DOHH2 (cell line): Measurements from ENCODE around the gene RGS9BP.

Experiments
- H3F3A ChIP-seq: fragments of 200-600 bp; sonication (generic), shearing (Covaris generic); 2 replicates; pipeline ENCODE4 v1.6.0; 2016; ENCODE audit warnings: antibody characterized with exemption, mild to moderate bottlenecking; ENCODE audit not compliant: control insufficient read depth, insufficient read depth
- H3K27ac ChIP-seq: fragments of 200-600 bp; sonication (generic); 2 replicates; pipeline ENCODE4 v1.5.1; 2014; ENCODE audit warnings: low read depth, mild to moderate bottlenecking, low read length, moderate library complexity
- H3K27me3 ChIP-seq: fragments of 200-600 bp; sonication (generic); 2 replicates; pipeline ENCODE4 v1.6.1; 2014; ENCODE audit warnings: mild to moderate bottlenecking, low read length, mixed read lengths; ENCODE audit not compliant: control insufficient read depth
- H3K36me3 ChIP-seq: fragments of 200-600 bp; sonication (generic); 2 replicates; pipeline ENCODE4 v1.6.1; 2014; ENCODE audit warnings: mild to moderate bottlenecking, low read length, moderate library complexity, mixed read lengths; ENCODE audit not compliant: control insufficient read depth
- H3K4me1 ChIP-seq: fragments of 200-600 bp; sonication (generic); 2 replicates; pipeline ENCODE4 v1.6.1; 2014; ENCODE audit warnings: mild to moderate bottlenecking, low read length, mixed read lengths; ENCODE audit not compliant: control insufficient read depth
- H3K4me2 ChIP-seq: fragments of 200-600 bp; sonication (generic); 2 replicates; pipeline ENCODE4 v1.6.0; 2014; ENCODE audit warnings: mild to moderate bottlenecking, low read length, moderate library complexity
- H3K4me3 ChIP-seq: fragments of 200-600 bp; sonication (generic); 2 replicates; pipeline ENCODE4 v1.5.1; 2014; ENCODE audit warnings: mild to moderate bottlenecking, low read length, mixed read lengths
- H3K79me2 ChIP-seq: fragments of 200-600 bp; sonication (generic); 2 replicates; pipeline ENCODE4 v1.6.1; 2014; ENCODE audit warnings: mild to moderate bottlenecking, low read length, mixed read lengths; ENCODE audit not compliant: control insufficient read depth
- H3K9me2 ChIP-seq: fragments of 200-600 bp; sonication (generic); replicated peaks from 2 replicates; pipeline ENCODE4 v1.6.1; 2014; ENCODE audit warnings: mild to moderate bottlenecking, low read length, mixed read lengths; ENCODE audit not compliant: control insufficient read depth
- H3K9me3 ChIP-seq: fragments of 200-600 bp; sonication (generic); 2 replicates; pipeline ENCODE4 v1.6.1; 2014; ENCODE audit warnings: antibody characterized with exemption, low read length, mixed read lengths; ENCODE audit not compliant: control insufficient read depth, insufficient read depth
- H4K20me1 ChIP-seq: fragments of 200-600 bp; sonication (generic); 2 replicates; pipeline ENCODE4 v1.6.0; 2014; ENCODE audit warnings: low read depth, mild to moderate bottlenecking, antibody characterized with exemption, low read length, moderate library complexity; ENCODE audit not compliant: control insufficient read depth, insufficient read depth
- EZH2phosphoT487 ChIP-seq: fragments of 200-600 bp; sonication (generic); IDR thresholded peaks from 2 replicates; pipeline ENCODE4 v1.6.1; 2017; ENCODE audit warnings: borderline replicate concordance, mild to moderate bottlenecking, antibody characterized with exemption, low read length, moderate library complexity, mixed read lengths
- TF ChIP-seq, protein P1 (sequence below): fragments of 200-600 bp; sonication (generic); IDR thresholded peaks from one replicate; pipeline ENCODE4 v1.5.1; 2014; ENCODE audit warnings: antibody characterized with exemption, mild to moderate bottlenecking, low read depth, low read length; ENCODE audit not compliant: poor library complexity, severe bottlenecking

The RGS9BP gene

DNA sequence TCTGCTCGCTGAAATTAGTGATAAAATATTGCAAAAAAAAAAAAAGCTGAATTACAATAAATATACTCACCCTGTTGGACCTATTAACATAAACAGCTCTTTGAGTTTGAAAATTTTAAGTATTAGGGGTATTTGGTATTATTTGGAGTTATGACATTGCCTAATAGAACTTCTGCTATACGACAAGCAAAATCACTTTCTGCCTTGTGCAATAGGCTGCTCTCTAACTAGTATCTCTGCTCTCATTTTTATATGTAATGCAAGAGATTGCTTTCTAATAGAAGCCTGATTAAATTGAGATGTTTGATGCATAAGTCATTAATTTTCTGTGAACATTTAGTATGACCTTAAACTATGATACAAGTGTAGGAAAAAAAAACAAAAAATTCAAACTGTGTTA lies 5.3 kb downstream of the RGS9BP start:
- TF ChIP-seq, protein P1, sequence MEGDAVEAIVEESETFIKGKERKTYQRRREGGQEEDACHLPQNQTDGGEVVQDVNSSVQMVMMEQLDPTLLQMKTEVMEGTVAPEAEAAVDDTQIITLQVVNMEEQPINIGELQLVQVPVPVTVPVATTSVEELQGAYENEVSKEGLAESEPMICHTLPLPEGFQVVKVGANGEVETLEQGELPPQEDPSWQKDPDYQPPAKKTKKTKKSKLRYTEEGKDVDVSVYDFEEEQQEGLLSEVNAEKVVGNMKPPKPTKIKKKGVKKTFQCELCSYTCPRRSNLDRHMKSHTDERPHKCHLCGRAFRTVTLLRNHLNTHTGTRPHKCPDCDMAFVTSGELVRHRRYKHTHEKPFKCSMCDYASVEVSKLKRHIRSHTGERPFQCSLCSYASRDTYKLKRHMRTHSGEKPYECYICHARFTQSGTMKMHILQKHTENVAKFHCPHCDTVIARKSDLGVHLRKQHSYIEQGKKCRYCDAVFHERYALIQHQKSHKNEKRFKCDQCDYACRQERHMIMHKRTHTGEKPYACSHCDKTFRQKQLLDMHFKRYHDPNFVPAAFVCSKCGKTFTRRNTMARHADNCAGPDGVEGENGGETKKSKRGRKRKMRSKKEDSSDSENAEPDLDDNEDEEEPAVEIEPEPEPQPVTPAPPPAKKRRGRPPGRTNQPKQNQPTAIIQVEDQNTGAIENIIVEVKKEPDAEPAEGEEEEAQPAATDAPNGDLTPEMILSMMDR, result no peak
- TF ChIP-seq EZH2phosphoT487, result no peak
- H3K79me2 ChIP-seq, result no peaks in the 10 kb centered on the region
- no peaks in the 10 kb centered on the region for H4K20me1 ChIP-seq
- H3K4me2 ChIP-seq, result no peak overlapping the region
- no peaks in the 10 kb centered on the region for H3K9me3 ChIP-seq
- no peaks in the 10 kb centered on the region for H3K9me2 ChIP-seq
- H3K4me1 ChIP-seq, result peaks cover under 1% of the 10 kb centered on the region; the same call in 1 of the 2 replicates
- no peaks in the 10 kb centered on the region for H3K27me3 ChIP-seq
- no peak overlapping the region for H3K4me3 ChIP-seq
- no peaks in the 10 kb centered on the region for H3K36me3 ChIP-seq
- no peaks in the 10 kb centered on the region for H3F3A ChIP-seq
- no peak overlapping the region for H3K27ac ChIP-seq

DNA sequence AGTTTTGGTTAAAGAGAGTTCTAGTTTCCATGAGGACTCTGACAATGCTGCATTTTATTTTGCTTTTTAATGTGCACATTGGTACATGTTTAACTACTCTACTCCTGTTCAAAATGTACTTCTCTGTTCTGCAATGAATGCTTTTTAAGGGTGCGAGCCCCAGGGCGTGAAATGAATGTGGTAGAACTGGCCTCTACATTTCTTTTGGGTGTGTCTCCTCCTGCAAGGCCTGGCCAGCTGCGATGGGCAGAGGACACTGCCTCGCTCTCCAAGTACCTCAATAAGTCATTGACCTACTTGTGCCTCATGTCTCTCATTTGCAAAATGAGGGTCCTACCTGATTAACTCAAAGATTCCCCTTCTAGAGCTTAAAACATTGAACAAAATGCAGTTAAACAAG lies 6.7 kb downstream of the RGS9BP start:
- Histone ChIP-seq H4K20me1 (no peaks in the 10 kb centered on the region), H3F3A (no peaks in the 10 kb centered on the region), H3K27me3 (no peaks in the 10 kb centered on the region), H3K9me3 (no peaks in the 10 kb centered on the region), H3K79me2 (no peaks in the 10 kb centered on the region), H3K27ac (no peak overlapping the region), H3K36me3 (no peaks in the 10 kb centered on the region), H3K4me3 (no peak overlapping the region), H3K9me2 (no peaks in the 10 kb centered on the region), H3K4me2 (no peak overlapping the region), H3K4me1 (no peaks in the 10 kb centered on the region)
- no peak for TF ChIP-seq EZH2phosphoT487
- TF ChIP-seq, protein P1, result no peak

DNA sequence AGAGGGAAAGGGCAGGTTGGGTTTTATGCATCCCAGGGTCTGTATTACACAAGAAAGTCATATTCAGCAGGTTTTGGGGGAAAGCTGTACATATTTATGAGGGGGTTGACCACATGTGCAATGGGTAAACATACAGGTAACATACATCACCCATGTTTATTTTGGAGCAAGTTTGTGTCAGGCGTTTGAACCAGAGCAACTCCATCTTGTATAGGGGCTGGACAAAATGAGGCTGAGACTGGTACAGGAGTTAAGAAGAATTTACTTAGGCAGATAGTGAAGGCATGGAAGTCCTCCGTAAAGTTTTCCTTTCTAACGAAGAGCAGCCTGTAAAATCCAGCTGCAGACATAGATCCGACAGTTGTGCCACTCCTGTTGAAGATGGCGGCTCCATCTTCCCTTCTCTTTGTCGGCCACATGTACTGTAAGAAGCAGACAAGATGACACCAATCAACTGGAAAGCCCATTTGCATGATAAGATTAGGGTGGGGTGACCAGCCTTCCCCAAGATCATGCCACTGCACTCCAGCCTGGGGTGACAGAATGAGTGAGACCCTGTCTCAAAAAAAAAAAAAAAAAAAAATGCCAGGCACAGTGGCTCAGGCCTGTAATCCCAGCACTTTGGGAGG lies 11.3 kb downstream of the RGS9BP start:
- no peak overlapping the region for H3K27ac ChIP-seq
- no peak overlapping the region for H3K4me3 ChIP-seq
- H3K9me3 ChIP-seq, result no peaks in the 10 kb centered on the region
- no peaks in the 10 kb centered on the region for H4K20me1 ChIP-seq
- peaks cover 13% of the 10 kb centered on the region for H3K4me1 ChIP-seq
- H3K36me3 ChIP-seq, result no peaks in the 10 kb centered on the region
- H3K4me2 ChIP-seq, result no peak overlapping the region
- H3K9me2 ChIP-seq, result no peaks in the 10 kb centered on the region
- 0 out of 2 replicates have a peak, but pooled peaks cover 4% of the 10 kb centered on the region for H3F3A ChIP-seq
- TF ChIP-seq EZH2phosphoT487, result no peak
- TF ChIP-seq, protein P1, result no peak
- H3K27me3 ChIP-seq, result no peaks in the 10 kb centered on the region
- peaks cover 13% of the 10 kb centered on the region for H3K79me2 ChIP-seq
